HCT116 (cell line): ENCODE measurements around the gene C16orf78.

Source experiments
- ATF3 ChIP-seq: IDR thresholded peaks from 2 replicates; pipeline ENCODE4 v1.6.1; 2012
- CTCF ChIP-seq, 3 experiments: fragments of 200-600 bp in 1 of 3; sonication (generic) in 1 of 3; IDR thresholded peaks in 2 of 3; conservative IDR thresholded peaks in 1 of 3; 2 replicates each; pipeline ENCODE4 v1.5.1; 2012 to 2017; ENCODE audit warnings: low read depth in 2 of 3, low read length in 2 of 3, antibody characterized with exemption in 1 of 3, borderline replicate concordance in 1 of 3, control low read depth in 1 of 3, mild to moderate bottlenecking in 1 of 3, mixed read lengths in 1 of 3, mixed run types in 1 of 3, moderate library complexity in 1 of 3; ENCODE audit not compliant: insufficient read depth in 1 of 3
- EGR1 ChIP-seq: IDR thresholded peaks from 2 replicates; pipeline ENCODE4 v1.6.1; 2012; ENCODE audit warnings: low read depth
- EZH2 ChIP-seq: fragments of 200-600 bp; sonication (generic); IDR thresholded peaks from 2 replicates; pipeline ENCODE4 v1.6.1; 2017; ENCODE audit warnings: antibody characterized with exemption, mixed run types
- EZH2phosphoT487 ChIP-seq: fragments of 200-600 bp; IDR thresholded peaks from 2 replicates; pipeline ENCODE4 v1.6.1; 2018; ENCODE audit warnings: antibody characterized with exemption, borderline replicate concordance
- MAX ChIP-seq: IDR thresholded peaks from 2 replicates; pipeline ENCODE4 v1.6.1; 2012
- POLR2A ChIP-seq: IDR thresholded peaks from 2 replicates; pipeline ENCODE4 v1.7.0; 2011; ENCODE audit warnings: borderline replicate concordance; ENCODE audit not compliant: insufficient read depth, insufficient read length; ENCODE audit errors: extremely low read depth
- REST ChIP-seq: IDR thresholded peaks from 2 replicates; pipeline ENCODE4 v1.6.1; 2012; ENCODE audit warnings: low read depth
- SRF ChIP-seq: IDR thresholded peaks from 2 replicates; pipeline ENCODE4 v1.6.1; 2012; ENCODE audit warnings: low read depth
- ZBTB33 ChIP-seq: IDR thresholded peaks from 2 replicates; pipeline ENCODE4 v1.6.1; 2011; ENCODE audit warnings: mild to moderate bottlenecking, low read length, moderate library complexity; ENCODE audit not compliant: insufficient replicate concordance; ENCODE audit errors: extremely low read depth

- no peak for TF ChIP-seq POLR2A
- TF ChIP-seq CTCF (IDR thresholded peaks at IDR 0.05 in 2 of 3, conservative IDR thresholded peaks at IDR 0.05 in 1 of 3; ENCODE audit: borderline replicate concordance in 1 of 3, insufficient read depth in 1 of 3, low read depth in 2 of 3, low read length in 2 of 3): no peak
- no peak for TF ChIP-seq ZBTB33
- no peak for TF ChIP-seq SRF
- no peak for TF ChIP-seq EGR1
- no peak for TF ChIP-seq EZH2
- no peak for TF ChIP-seq EZH2phosphoT487
- TF ChIP-seq REST: no peak
- TF ChIP-seq ATF3: no peak
- no peak for TF ChIP-seq MAX
Measured at GRCh38 chr16:49428808-49429207, 55.2 kb downstream of the C16orf78 start.
